Activated CD8-positive, alpha-beta memory T cell treated with anti-CD3 and anti-CD28 coated beads, Interleukin-2, amount 50 U/mL, for 1 hour (primary cell): ENCODE results near the gene CTBP1.

Experiments
- DNase-seq: peaks from one replicate; pipeline ENCODE4 v3.0.0-alpha.2; 2020; ENCODE audit errors: extremely low read depth

The CTBP1 gene

GRCh38 chr4:1175635-1176229 lies 73.2 kb downstream of the CTBP1 start:
- DNase-seq = no peak

GRCh38 chr4:1174941-1175634 lies 73.8 kb downstream of the CTBP1 start:
- no peak for DNase-seq

GRCh38 chr4:1172971-1173757 lies 75.8 kb downstream of the CTBP1 start:
- DNase-seq = no peak

- DNase-seq = no peak
Observed at GRCh38 chr4:1172228-1172851, 76.6 kb downstream of the CTBP1 start, which contains the start of gene SPON2. Gene SPON2 (minus strand): TSS chr4:1172583.

- no peak for DNase-seq
Observed at GRCh38 chr4:1171311-1172227, 77.4 kb downstream of the CTBP1 start.

GRCh38 chr4:1170976-1171310 lies 78.0 kb downstream of the CTBP1 start:
- DNase-seq = no peak

- DNase-seq = no peak
Observed at GRCh38 chr4:1170156-1170975, 78.6 kb downstream of the CTBP1 start.

- no peak for DNase-seq
Observed at GRCh38 chr4:1169691-1170096, 79.2 kb downstream of the CTBP1 start.

GRCh38 chr4:1169171-1169671 lies 79.7 kb downstream of the CTBP1 start:
- no peak for DNase-seq

- no peak for DNase-seq
Observed at GRCh38 chr4:1168191-1169101, 80.5 kb downstream of the CTBP1 start.

- peak; percentile 82 for DNase-seq
Observed at GRCh38 chr4:1167244-1167949, 81.5 kb downstream of the CTBP1 start.

- no peak for DNase-seq
Observed at GRCh38 chr4:1166509-1167243, 82.3 kb downstream of the CTBP1 start.

GRCh38 chr4:1164956-1165545 lies 83.9 kb downstream of the CTBP1 start:
- no peak for DNase-seq

- DNase-seq = no peak
Observed at GRCh38 chr4:1164444-1164843, 84.5 kb downstream of the CTBP1 start.

GRCh38 chr4:1164040-1164439 lies 84.9 kb downstream of the CTBP1 start:
- DNase-seq = no peak
